ENCODE results near the gene AMER1. TPM values are rescaled to one million over a fixed set of nuclear protein-coding genes. Genes with fewer than 3 reads are reported as not detected.
A peak's percentile ranks its signal among the peaks of the same experiment; 100 is the strongest.
"Not testable (repeated sequence)": the region's sequence is repeated elsewhere in the genome, so short reads cannot be mapped to it uniquely, and the experiment has no call there.

AMER1 gene
- 11.6 TPM for total RNA-seq

GRCh38 chrX:64205441-64205734 is at the start of gene AMER1:
Gene AMER1, minus strand, starts transcription at chrX:64205708. Its CDS starts 12,422 bp downstream, at chrX:64193286.
- DNase-seq, result no peak

- peak; percentile 30 for DNase-seq
Observed at GRCh38 chrX:64230123-64230970, 24.8 kb upstream of the AMER1 start, which contains the start of gene ASB12. Gene ASB12, minus strand, starts transcription at chrX:64230607. Its CDS starts 4,957 bp downstream, at chrX:64225650.

GRCh38 chrX:64229154-64229553 is 23.6 kb upstream of the AMER1 start:
- no peak for DNase-seq

GRCh38 chrX:64218023-64218422 is 12.5 kb upstream of the AMER1 start:
- DNase-seq, result no peak

GRCh38 chrX:64213989-64214388 is 8.5 kb upstream of the AMER1 start:
- DNase-seq, result not testable (repeated sequence)

- peak; percentile 43 for DNase-seq
Observed at GRCh38 chrX:64206556-64207162, 1.2 kb upstream of the AMER1 start.

- peak; percentile 97 for DNase-seq
Observed at GRCh38 chrX:64205735-64206501, 410 bp upstream of the AMER1 start.

GRCh38 chrX:64204701-64205440 is 637 bp downstream of the AMER1 start:
- DNase-seq, result peak; percentile 63

- peak; percentile 13 for DNase-seq
Observed at GRCh38 chrX:64204252-64204651, 1.3 kb downstream of the AMER1 start.

- DNase-seq, result peak; percentile 3
Observed at GRCh38 chrX:64202808-64203325, 2.6 kb downstream of the AMER1 start.

GRCh38 chrX:64198036-64198435 is 7.5 kb downstream of the AMER1 start:
- DNase-seq, result no peak

GRCh38 chrX:64196606-64197005 is 8.9 kb downstream of the AMER1 start:
- DNase-seq, result no peak

- DNase-seq, result no peak
Observed at GRCh38 chrX:64195862-64196261, 9.6 kb downstream of the AMER1 start.

GRCh38 chrX:64192673-64193072 is 12.8 kb downstream of the AMER1 start:
- no peak for DNase-seq

GRCh38 chrX:64192040-64192439 is 13.5 kb downstream of the AMER1 start:
- DNase-seq, result no peak

GRCh38 chrX:64191281-64192010 is 14.1 kb downstream of the AMER1 start:
- no peak for DNase-seq

- DNase-seq, result no peak
Observed at GRCh38 chrX:64190136-64190740, 15.3 kb downstream of the AMER1 start.

- no peak for DNase-seq
Observed at GRCh38 chrX:64188901-64189300, 16.6 kb downstream of the AMER1 start.

GRCh38 chrX:64187762-64188150 is 17.8 kb downstream of the AMER1 start:
- DNase-seq, result no peak

GRCh38 chrX:64186974-64187761 is 18.3 kb downstream of the AMER1 start:
- DNase-seq, result no peak

Measured in tongue (tissue), 2 donors.